ENCODE results near the gene TAF13. TPM values are rescaled to one million over a fixed set of nuclear protein-coding genes. Genes with fewer than 3 reads are reported as not detected.
A peak's percentile ranks its signal among the peaks of the same experiment; 100 is the strongest.

Gene TAF13
- total RNA-seq = 10 to 100 TPM in 4 of 6 donors, 1 to 10 TPM in 2; 7.2 to 18.8 (median 11.9) TPM
- polyA plus RNA-seq = 10 to 100 TPM; 11.4 to 15.9 TPM

- Histone ChIP-seq H3K4me1 (peaks cover 0 to 7% (median 6%) of the 10 kb centered on the region in 3 donors), H3K27ac (peak within 1 kb of the TSS; percentile 85 to 90 (median 88)), H3K27me3 (no peaks in the 10 kb centered on the region), H3K36me3 (no peaks in the 10 kb centered on the region), H3K9me3 (no peaks in the 10 kb centered on the region), H3K4me3 (peak within 1 kb of the TSS; percentile 56 to 81 (median 60))
- DNase-seq (peak; percentile 91 to 95 (median 92)), ATAC-seq (peak; percentile 100), FAIRE-seq (peak; percentile 59)
- WGBS, 2 donors = 5% methylated on average over 39 of the region's 39 CpGs
- intact Hi-C loops (cut with DNase I) = no loop called here
- peak in 2 of 4 donors; percentile 8 to 9 for TF ChIP-seq CTCF (IDR thresholded peaks at IDR 0.05)
Observed at GRCh38 chr1:109075531-109076490, at the start of gene TAF13. Gene TAF13, minus strand, starts transcription at chr1:109076003. Its CDS starts 56 bp downstream, at chr1:109075947.

GRCh38 chr1:109120356-109120755 lies 44.6 kb upstream of the TAF13 start:
- intact Hi-C loops (cut with DNase I) = no loop called here

GRCh38 chr1:109118089-109118488 lies 42.3 kb upstream of the TAF13 start:
- intact Hi-C loops (cut with DNase I) = no loop called here
- WGBS, 2 donors = 44 to 55% methylated on average over 3 of the region's 3 CpGs
- H3K36me3 ChIP-seq = no peaks in the 10 kb centered on the region
- no peak for TF ChIP-seq CTCF (IDR thresholded peaks at IDR 0.05)
- no peak overlapping the region for H3K4me3 ChIP-seq
- ATAC-seq (no peak), FAIRE-seq (no peak), DNase-seq (no peak)
- no peaks in the 10 kb centered on the region for H3K27me3 ChIP-seq
- H3K27ac ChIP-seq = peak overlapping the region in 1 of 4 donors; percentile 78
- peaks cover 7 to 16% (median 7%) of the 10 kb centered on the region in 3 donors for H3K4me1 ChIP-seq
- no peaks in the 10 kb centered on the region for H3K9me3 ChIP-seq

More at GRCh38 chr1:109120356-109120755, 44.6 kb upstream of the TAF13 start:
- TF ChIP-seq CTCF (IDR thresholded peaks at IDR 0.05) = no peak
- no peaks in the 10 kb centered on the region for H3K9me3 ChIP-seq
- ATAC-seq (no peak), DNase-seq (no peak), FAIRE-seq (no peak)
- H3K27ac ChIP-seq = no peak overlapping the region
- H3K4me3 ChIP-seq = no peak overlapping the region
- WGBS, 2 donors = 86 to 95% methylated on average over 5 of the region's 5 CpGs
- no peaks in the 10 kb centered on the region for H3K27me3 ChIP-seq
- H3K4me1 ChIP-seq = peaks cover 7 to 9% (median 7%) of the 10 kb centered on the region in 3 donors
- H3K36me3 ChIP-seq = no peaks in the 10 kb centered on the region

GRCh38 chr1:109116286-109116685 lies 40.5 kb upstream of the TAF13 start:
- H3K9me3 ChIP-seq = no peaks in the 10 kb centered on the region
- FAIRE-seq (no peak), ATAC-seq (peak; percentile 49 to 60 (median 50)), DNase-seq (peak in 3 of 6 donors; percentile 44 to 59 (median 49))
- peaks cover 7 to 19% (median 7%) of the 10 kb centered on the region in 3 donors for H3K4me1 ChIP-seq
- peak overlapping the region; percentile 42 to 81 (median 66) for H3K27ac ChIP-seq
- H3K27me3 ChIP-seq = no peaks in the 10 kb centered on the region
- peak overlapping the region in 2 of 4 donors; percentile 58 to 63 for H3K4me3 ChIP-seq
- TF ChIP-seq CTCF (IDR thresholded peaks at IDR 0.05) = no peak
- WGBS, 2 donors = 15 to 22% methylated on average over 1 of the region's 1 CpG
- intact Hi-C loops (cut with DNase I) = no loop called here
- no peaks in the 10 kb centered on the region for H3K36me3 ChIP-seq
